ENCODE results near the gene GCC2. TPM values are rescaled to one million over a fixed set of nuclear protein-coding genes. Genes with fewer than 3 reads are reported as not detected.

GCC2 gene
- total and polyA plus RNA-seq, 2 of the 8 experiments (the other 6 are each of a cell fraction or from before 2014, with no cell fraction given) = 4.6 to 54.9 TPM

GRCh38 chr2:108458082-108458481 lies 9.1 kb downstream of the GCC2 start:
- Histone ChIP-seq H3K27ac (ENCODE audit: low read depth, low read length) (no peak overlapping the region), H4K8ac (ENCODE audit: extremely low read depth, insufficient read depth, low read length) (no peak overlapping the region), H3K4me3 (ENCODE audit: extremely low read depth in 1 of 4, insufficient read depth in 2 of 4, low read depth in 3 of 4, low read length in 4 of 4) (no peak overlapping the region), H3K18ac (ENCODE audit: extremely low read depth, low read length) (no peak overlapping the region), H3K27me3 (replicated peaks in 1 of 4; ENCODE audit: control insufficient read depth in 3 of 4, extremely low read depth in 1 of 4, insufficient read depth in 3 of 4, low read length in 3 of 4) (no peaks in the 10 kb centered on the region), H3K4ac (replicated peaks; ENCODE audit: insufficient read length, low read depth, low read length) (no peak overlapping the region), H3K23me2 (ENCODE audit: low read depth, low read length) (no peaks in the 10 kb centered on the region), H2BK20ac (ENCODE audit: low read length) (no peak overlapping the region), H3K9me3 (ENCODE audit: insufficient read depth in 2 of 2, low read depth in 1 of 2, low read length in 1 of 2) (no peaks in the 10 kb centered on the region), H3K9ac (replicated peaks in 1 of 4; ENCODE audit: extremely low read depth in 1 of 4, low read depth in 3 of 4, low read length in 3 of 4) (no peak overlapping the region), H3K36me3 (ENCODE audit: control insufficient read depth in 2 of 4, insufficient read depth in 4 of 4, low read length in 3 of 4) (peaks cover 2 to 31% (median 15%) of the 10 kb centered on the region in 4 experiments; a peak in 7 of 8 replicates), H3K14ac (ENCODE audit: insufficient read length) (no peak overlapping the region), H3K56ac (replicated peaks; ENCODE audit: insufficient read length, low read depth, low read length) (no peak overlapping the region), H4K91ac (replicated peaks; ENCODE audit: insufficient read length, low read length) (no peak overlapping the region), H2BK12ac (ENCODE audit: low read depth, low read length) (no peak overlapping the region), H3K4me2 (ENCODE audit: insufficient read depth in 1 of 2, low read depth in 2 of 2, low read length in 2 of 2) (no peak overlapping the region), H2AK5ac (ENCODE audit: low read depth, low read length) (no peak overlapping the region), H2BK5ac (ENCODE audit: low read depth, low read length) (no peak overlapping the region), H2AFZ (ENCODE audit: low read length) (no peak overlapping the region), H3K79me2 (ENCODE audit: control insufficient read depth in 1 of 2, insufficient read depth in 2 of 2, low read length in 2 of 2) (peaks cover 0 to 45% of the 10 kb centered on the region in 2 experiments; a peak in 2 of 4 replicates), H2BK120ac (replicated peaks; ENCODE audit: low read depth, low read length) (no peak overlapping the region), H4K20me1 (replicated peaks in 1 of 2; ENCODE audit: control insufficient read depth in 1 of 2, insufficient read depth in 2 of 2, low read length in 2 of 2) (no peaks in the 10 kb centered on the region), H4K5ac (ENCODE audit: insufficient read length, low read depth, low read length) (no peak overlapping the region), H3K79me1 (ENCODE audit: low read depth, low read length) (no peaks in the 10 kb centered on the region; the same call in 1 of the 2 replicates), H2BK15ac (ENCODE audit: low read length) (no peak overlapping the region), H3K4me1 (replicated peaks in 1 of 4; ENCODE audit: control insufficient read depth in 3 of 4, insufficient read depth in 4 of 4, low read length in 3 of 4) (no peaks in the 10 kb centered on the region), H3K23ac (ENCODE audit: insufficient read length) (no peak overlapping the region)
- POLR2A ChIA-PET (ENCODE audit: partially characterized antibody) = interaction anchor here (1.5 kb wide), 1 partner anchor 9 kb away, joined by 4 read pairs; the partner anchor contains the start of gene GCC2
- DNase-seq (ENCODE audit: low read depth in 1 of 2, low spot score in 2 of 2) = no peak
- FAIRE-seq = no peak
- 96% methylated on average over 3 of the region's 3 CpGs; no CpG with 5 or more reads in 1 of the 2 experiments for WGBS, 2 experiments (ENCODE audit: extremely low coverage in 1 of 2, insufficient coverage in 1 of 2, insufficient read length in 1 of 2, insufficient replicate concordance in 2 of 2, low coverage in 1 of 2, low lambda C conversion rate in 2 of 2, missing lambda C conversion rate in 1 of 2)
- CTCF ChIA-PET (ENCODE audit: partially characterized antibody) = interaction anchor here (0.9 kb wide), 1 partner anchor 148 kb away, joined by 3 read pairs; no protein-coding TSS in a partner anchor
- no peak for TF ChIP-seq KDM5A (IDR thresholded peaks at IDR 0.05; ENCODE audit: low read length)
- TF ChIP-seq JUN (IDR thresholded peaks at IDR 0.05; ENCODE audit: low read depth, low read length) = no peak
- no peak for TF ChIP-seq SP1 (IDR thresholded peaks at IDR 0.05; ENCODE audit: low read depth, low read length)
- TF ChIP-seq SP2 (IDR thresholded peaks at IDR 0.05; ENCODE audit: low read length) = no peak
- TF ChIP-seq TEAD4 (IDR thresholded peaks at IDR 0.05; ENCODE audit: low read depth, low read length) = no peak
- TF ChIP-seq FOSL1 (IDR thresholded peaks at IDR 0.05; ENCODE audit: insufficient read depth, low read depth, low read length) = no peak
- TF ChIP-seq CHD1 (IDR thresholded peaks at IDR 0.05; ENCODE audit: low read depth, low read length) = no peak
- TF ChIP-seq MAX (IDR thresholded peaks at IDR 0.05) = no peak
- no peak for TF ChIP-seq CREB1 (IDR thresholded peaks at IDR 0.05)
- TF ChIP-seq HDAC2 (IDR thresholded peaks at IDR 0.05; ENCODE audit: borderline replicate concordance in 1 of 2, low read depth in 2 of 2, low read length in 2 of 2) = no peak
- no peak for TF ChIP-seq BRCA1 (IDR thresholded peaks at IDR 0.05; ENCODE audit: low read depth, low read length)
- TF ChIP-seq YY1 (IDR thresholded peaks at IDR 0.05; ENCODE audit: low read depth, low read length) = no peak
- TF ChIP-seq RBBP5 (IDR thresholded peaks at IDR 0.05; ENCODE audit: borderline replicate concordance, low read depth, low read length) = no peak
- TF ChIP-seq EGR1 (IDR thresholded peaks at IDR 0.05; ENCODE audit: borderline replicate concordance, low read depth, low read length) = no peak
- TF ChIP-seq POLR2AphosphoS5 (IDR thresholded peaks at IDR 0.05; ENCODE audit: low read depth, low read length) = no peak
